DMS153 treated with DMSO at 0.1 percent for 48 hours (cell line): ENCODE measurements around the gene TMEM259.

Experiments
- DNase-seq: peaks from one replicate; lab custom pipeline; 2025; ENCODE audit not compliant: unreplicated experiment; lab: John Stamatoyannopoulos, UW

TMEM259 gene

GRCh38 chr19:1004803-1005664 is 15.9 kb downstream of the TMEM259 start:
- no peak for DNase-seq

- no peak for DNase-seq
Observed at GRCh38 chr19:1004204-1004802, 16.6 kb downstream of the TMEM259 start.

- no peak for DNase-seq
Observed at GRCh38 chr19:1003283-1003682, 17.6 kb downstream of the TMEM259 start.

- no peak for DNase-seq
Observed at GRCh38 chr19:1002600-1002999, 18.3 kb downstream of the TMEM259 start.

GRCh38 chr19:1001538-1002166 is 19.3 kb downstream of the TMEM259 start:
- DNase-seq: no peak

GRCh38 chr19:1000591-1001537 is 20.1 kb downstream of the TMEM259 start:
- no peak for DNase-seq

GRCh38 chr19:1000095-1000494 is 20.8 kb downstream of the TMEM259 start, which contains the start of gene GRIN3B:
Gene GRIN3B, plus strand, starts transcription at chr19:1000419. Its CDS starts 19 bp downstream, at chr19:1000438.
- no peak for DNase-seq

GRCh38 chr19:999379-999719 is 21.6 kb downstream of the TMEM259 start:
- DNase-seq: no peak

- no peak for DNase-seq
Observed at GRCh38 chr19:998064-998463, 22.9 kb downstream of the TMEM259 start.

GRCh38 chr19:996051-996838 is 24.7 kb downstream of the TMEM259 start:
- no peak for DNase-seq

GRCh38 chr19:995051-995827 is 25.7 kb downstream of the TMEM259 start:
- no peak for DNase-seq

GRCh38 chr19:994516-994915 is 26.4 kb downstream of the TMEM259 start:
- no peak for DNase-seq

GRCh38 chr19:993831-994393 is 27.0 kb downstream of the TMEM259 start:
- no peak for DNase-seq

GRCh38 chr19:993361-993830 is 27.5 kb downstream of the TMEM259 start:
- no peak for DNase-seq

- DNase-seq: no peak
Observed at GRCh38 chr19:992670-993055, 28.3 kb downstream of the TMEM259 start.

GRCh38 chr19:991932-992669 is 28.8 kb downstream of the TMEM259 start:
- DNase-seq: no peak

- DNase-seq: no peak
Observed at GRCh38 chr19:991174-991931, 29.6 kb downstream of the TMEM259 start.

GRCh38 chr19:990746-991145 is 30.2 kb downstream of the TMEM259 start:
- DNase-seq: no peak
